AG20443 (cell line): ENCODE data around the gene TMCO5A.
A peak's percentile ranks its signal among the peaks of the same experiment; 100 is the strongest.
"Not testable (repeated sequence)": the region's sequence is repeated elsewhere in the genome, so short reads cannot be mapped to it uniquely, and the experiment has no call there.

Experiments
- DNase-seq: peaks from one replicate; pipeline ENCODE4 v3.0.0; 2012; ENCODE audit warnings: low spot score, mixed read lengths

TMCO5A gene

GRCh38 chr15:37934340-37934739, at the start of gene TMCO5A:
Gene TMCO5A (plus strand): TSS chr15:37934640. CDS start chr15:37936324, 1,684 bp downstream.
- no peak for DNase-seq

- no peak for DNase-seq
Measured at GRCh38 chr15:37885651-37886050, 48.8 kb upstream of the TMCO5A start.

GRCh38 chr15:37888356-37888755, 46.1 kb upstream of the TMCO5A start:
- no peak for DNase-seq

GRCh38 chr15:37891766-37892368, 42.6 kb upstream of the TMCO5A start:
- peak; percentile 68 for DNase-seq

- DNase-seq: no peak
Measured at GRCh38 chr15:37893309-37893708, 41.1 kb upstream of the TMCO5A start.

- no peak for DNase-seq
Measured at GRCh38 chr15:37898362-37898761, 36.1 kb upstream of the TMCO5A start.

GRCh38 chr15:37900326-37901221, 33.9 kb upstream of the TMCO5A start:
- peak; percentile 56 for DNase-seq

- no peak for DNase-seq
Measured at GRCh38 chr15:37902126-37902525, 32.3 kb upstream of the TMCO5A start.

- DNase-seq: no peak
Measured at GRCh38 chr15:37903919-37904625, 30.4 kb upstream of the TMCO5A start.

- DNase-seq: no peak
Measured at GRCh38 chr15:37907136-37907535, 27.3 kb upstream of the TMCO5A start.

GRCh38 chr15:37921527-37922385, 12.7 kb upstream of the TMCO5A start:
- no peak for DNase-seq

- no peak for DNase-seq
Measured at GRCh38 chr15:37926136-37926535, 8.3 kb upstream of the TMCO5A start.

GRCh38 chr15:37929238-37929637, 5.2 kb upstream of the TMCO5A start:
- no peak for DNase-seq

- no peak for DNase-seq
Measured at GRCh38 chr15:37931321-37931720, 3.1 kb upstream of the TMCO5A start.

GRCh38 chr15:37931868-37932267, 2.6 kb upstream of the TMCO5A start:
- DNase-seq: peak; percentile 41

GRCh38 chr15:37932549-37932948, 1.9 kb upstream of the TMCO5A start:
- DNase-seq: no peak

- peak; percentile 27 for DNase-seq
Measured at GRCh38 chr15:37933666-37934065, 774 bp upstream of the TMCO5A start.

- no peak for DNase-seq
Measured at GRCh38 chr15:37940876-37941275, 6.4 kb downstream of the TMCO5A start.

GRCh38 chr15:37941779-37942178, 7.3 kb downstream of the TMCO5A start:
- DNase-seq: no peak

- no peak for DNase-seq
Measured at GRCh38 chr15:37951999-37952398, 17.6 kb downstream of the TMCO5A start.

GRCh38 chr15:37960742-37961141, 26.3 kb downstream of the TMCO5A start:
- DNase-seq: not testable (repeated sequence)

GRCh38 chr15:37967788-37968187, 33.3 kb downstream of the TMCO5A start:
- no peak for DNase-seq
